ENCODE data around the gene RAPGEF4.

- no peak for TF ChIP-seq CTCF (IDR thresholded peaks at IDR 0.05 in 2 of 3, conservative IDR thresholded peaks at IDR 0.05 in 1 of 3; ENCODE audit: borderline replicate concordance in 1 of 3, insufficient read depth in 1 of 3, low read depth in 2 of 3, low read length in 2 of 3)
- TF ChIP-seq FOSL1 (IDR thresholded peaks at IDR 0.05; ENCODE audit: low read depth) = no peak
- TF ChIP-seq JUND (IDR thresholded peaks at IDR 0.05) = no peak
- TF ChIP-seq POLR2A (IDR thresholded peaks at IDR 0.05; ENCODE audit: borderline replicate concordance, extremely low read depth, insufficient read depth, insufficient read length) = no peak
- no peak for TF ChIP-seq EZH2 (IDR thresholded peaks at IDR 0.05)
- TF ChIP-seq POLR2AphosphoS5 (IDR thresholded peaks at IDR 0.05; ENCODE audit: low read depth, low read length) = no peak
- TF ChIP-seq ZFX (IDR thresholded peaks at IDR 0.05) = no peak
- no peak for TF ChIP-seq MAX (IDR thresholded peaks at IDR 0.05)
- no peak for TF ChIP-seq RAD21 (IDR thresholded peaks at IDR 0.05; ENCODE audit: low read depth)
- TF ChIP-seq YY1 (IDR thresholded peaks at IDR 0.05; ENCODE audit: extremely low read depth, insufficient replicate concordance, low read depth, low read length) = no peak
- TF ChIP-seq SP1 (IDR thresholded peaks at IDR 0.05; ENCODE audit: low read depth) = no peak
- no peak for TF ChIP-seq EZH2phosphoT487 (IDR thresholded peaks at IDR 0.05; ENCODE audit: borderline replicate concordance)
Observed at GRCh38 chr2:173090276-173090877, 354.7 kb downstream of the RAPGEF4 start.
